CD4-positive, alpha-beta T cell treated with Interleukin-6 at 100 ng/mL for 8 hours (primary cell): ENCODE data around the gene TBX1.

ENCODE experiments used
- DNase-seq: peaks from one replicate; pipeline ENCODE4 v3.0.0-alpha.2; 2020; ENCODE audit warnings: mixed read lengths, low spot score

Gene TBX1

GRCh38 chr22:19760058-19760950 lies at the start of gene TBX1:
Gene TBX1 (plus strand): TSS chr22:19760778. CDS start chr22:19760844, 66 bp downstream.
- no peak for DNase-seq

- DNase-seq = no peak
Observed at GRCh38 chr22:19713245-19713644, 47.3 kb upstream of the TBX1 start.

GRCh38 chr22:19713650-19714311 lies 46.8 kb upstream of the TBX1 start:
- DNase-seq = no peak

- no peak for DNase-seq
Observed at GRCh38 chr22:19714312-19715187, 46.0 kb upstream of the TBX1 start, which contains the start of gene SEPTIN5. Gene SEPTIN5 (plus strand): TSS chr22:19714503. CDS start chr22:19714589, 86 bp downstream.

- no peak for DNase-seq
Observed at GRCh38 chr22:19715188-19715930, 45.2 kb upstream of the TBX1 start.

GRCh38 chr22:19716041-19716828 lies 44.3 kb upstream of the TBX1 start:
- no peak for DNase-seq

GRCh38 chr22:19716829-19717105 lies 43.8 kb upstream of the TBX1 start:
- no peak for DNase-seq

- DNase-seq = no peak
Observed at GRCh38 chr22:19717181-19717580, 43.4 kb upstream of the TBX1 start.

- DNase-seq = peak; percentile 72
Observed at GRCh38 chr22:19717691-19718455, 42.7 kb upstream of the TBX1 start.

- DNase-seq = no peak
Observed at GRCh38 chr22:19718456-19719049, 42.0 kb upstream of the TBX1 start.

- no peak for DNase-seq
Observed at GRCh38 chr22:19719050-19719482, 41.5 kb upstream of the TBX1 start.

GRCh38 chr22:19719488-19720021 lies 41.0 kb upstream of the TBX1 start:
- no peak for DNase-seq

- no peak for DNase-seq
Observed at GRCh38 chr22:19720150-19720827, 40.3 kb upstream of the TBX1 start.

- no peak for DNase-seq
Observed at GRCh38 chr22:19720999-19721329, 39.6 kb upstream of the TBX1 start.

GRCh38 chr22:19721330-19722177 lies 39.0 kb upstream of the TBX1 start:
- DNase-seq = no peak

GRCh38 chr22:19722178-19722981 lies 38.2 kb upstream of the TBX1 start:
- no peak for DNase-seq

- no peak for DNase-seq
Observed at GRCh38 chr22:19722982-19723231, 37.7 kb upstream of the TBX1 start.
